NCI-H187 (cell line): ENCODE measurements around the gene NLGN1.

Source experiments
- DNase-seq, 2 experiments: peaks; one replicate each; lab custom pipeline; 2025; lab: John Stamatoyannopoulos, UW

The NLGN1 gene

GRCh38 chr3:173761161-173761560 lies 363.6 kb downstream of the NLGN1 start:
- no peak for DNase-seq

- DNase-seq: no peak
Measured at GRCh38 chr3:173762501-173762900, 365.0 kb downstream of the NLGN1 start.

- no peak for DNase-seq
Measured at GRCh38 chr3:173770011-173770410, 372.5 kb downstream of the NLGN1 start.

- DNase-seq: no peak
Measured at GRCh38 chr3:173770796-173771573, 373.4 kb downstream of the NLGN1 start.

- no peak for DNase-seq
Measured at GRCh38 chr3:173773800-173774199, 376.3 kb downstream of the NLGN1 start.

GRCh38 chr3:173774294-173774693 lies 376.8 kb downstream of the NLGN1 start:
- no peak for DNase-seq

- DNase-seq: no peak
Measured at GRCh38 chr3:173778251-173778650, 380.7 kb downstream of the NLGN1 start.

GRCh38 chr3:173780067-173780466 lies 382.5 kb downstream of the NLGN1 start:
- DNase-seq: no peak

- no peak for DNase-seq
Measured at GRCh38 chr3:173785004-173785403, 387.5 kb downstream of the NLGN1 start.

GRCh38 chr3:173789530-173790162 lies 392.1 kb downstream of the NLGN1 start:
- DNase-seq: no peak

- no peak for DNase-seq
Measured at GRCh38 chr3:173793963-173794362, 396.4 kb downstream of the NLGN1 start.

GRCh38 chr3:173796405-173796804 lies 398.9 kb downstream of the NLGN1 start:
- no peak for DNase-seq

GRCh38 chr3:173796890-173797289 lies 399.3 kb downstream of the NLGN1 start:
- DNase-seq: no peak

- DNase-seq: no peak
Measured at GRCh38 chr3:173799060-173799816, 401.7 kb downstream of the NLGN1 start.

- no peak for DNase-seq
Measured at GRCh38 chr3:173800154-173800553, 402.6 kb downstream of the NLGN1 start.

- DNase-seq: no peak
Measured at GRCh38 chr3:173814809-173815208, 417.3 kb downstream of the NLGN1 start.

GRCh38 chr3:173819368-173819767 lies 421.8 kb downstream of the NLGN1 start:
- DNase-seq: no peak

GRCh38 chr3:173823911-173824460 lies 426.4 kb downstream of the NLGN1 start:
- DNase-seq: no peak

- no peak for DNase-seq
Measured at GRCh38 chr3:173825730-173826129, 428.2 kb downstream of the NLGN1 start.

GRCh38 chr3:173826416-173826815 lies 428.9 kb downstream of the NLGN1 start:
- DNase-seq: no peak

- DNase-seq: no peak
Measured at GRCh38 chr3:173826901-173827609, 429.5 kb downstream of the NLGN1 start.

GRCh38 chr3:173838644-173839043 lies 441.1 kb downstream of the NLGN1 start:
- no peak for DNase-seq
